Activated gamma-delta T cell treated with anti-CD3 and anti-CD28 coated beads, Interleukin-2, amount 50 U/mL, for 16 hours (primary cell): ENCODE measurements around the gene GNG12.

Experiments
- DNase-seq: peaks from one replicate; pipeline ENCODE4 v3.0.0-alpha.2; 2020; ENCODE audit warnings: low read depth

Gene GNG12

DNA sequence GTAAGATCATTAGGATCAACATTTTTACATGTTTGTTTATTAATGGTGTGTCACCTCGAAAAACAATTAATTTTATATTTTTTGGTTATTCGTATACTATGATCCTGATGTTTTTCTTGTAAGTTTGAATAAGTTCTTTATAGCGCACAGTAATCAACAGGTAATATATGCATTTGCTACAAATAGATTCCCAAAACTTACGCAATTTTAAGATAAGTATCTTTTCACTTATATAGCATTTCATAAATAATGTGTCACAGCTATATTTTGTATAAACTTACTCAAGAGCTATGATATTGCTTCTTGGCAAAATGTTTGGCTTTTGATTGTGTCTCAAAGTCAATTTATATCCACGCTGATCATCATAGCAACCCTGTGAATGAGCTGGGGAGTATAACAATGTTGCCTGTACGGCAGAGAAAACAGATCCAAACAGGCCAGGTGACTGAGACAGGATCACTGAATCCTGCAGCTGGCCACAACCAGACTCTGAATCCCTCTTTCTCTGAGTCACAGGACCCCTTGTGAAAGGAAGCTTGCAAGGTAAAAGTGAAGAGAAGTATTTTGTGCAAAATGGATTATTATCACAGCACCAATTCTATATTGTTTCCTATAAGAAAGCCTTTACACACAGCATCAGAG lies 48.6 kb downstream of the GNG12 start:
- DNase-seq: no peak

DNA sequence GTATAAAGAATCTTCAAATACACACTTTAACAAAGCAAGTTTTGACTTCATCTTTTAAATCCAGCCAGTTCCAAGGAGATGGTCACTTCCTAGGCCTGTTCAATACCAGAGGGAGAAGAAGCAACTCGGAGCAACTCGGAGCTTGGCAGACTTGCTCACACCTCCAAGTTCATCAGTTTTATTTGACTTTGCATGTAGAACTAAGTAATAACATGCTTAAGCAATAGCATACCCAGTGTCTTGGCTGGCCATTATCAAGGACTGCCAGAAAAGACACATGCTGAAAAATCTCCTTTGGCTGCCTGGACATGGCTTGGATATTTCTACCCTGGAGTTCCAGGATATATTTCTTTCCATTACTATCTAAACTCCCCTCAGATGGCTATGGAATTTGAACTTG lies 52.6 kb downstream of the GNG12 start:
- no peak for DNase-seq

DNA sequence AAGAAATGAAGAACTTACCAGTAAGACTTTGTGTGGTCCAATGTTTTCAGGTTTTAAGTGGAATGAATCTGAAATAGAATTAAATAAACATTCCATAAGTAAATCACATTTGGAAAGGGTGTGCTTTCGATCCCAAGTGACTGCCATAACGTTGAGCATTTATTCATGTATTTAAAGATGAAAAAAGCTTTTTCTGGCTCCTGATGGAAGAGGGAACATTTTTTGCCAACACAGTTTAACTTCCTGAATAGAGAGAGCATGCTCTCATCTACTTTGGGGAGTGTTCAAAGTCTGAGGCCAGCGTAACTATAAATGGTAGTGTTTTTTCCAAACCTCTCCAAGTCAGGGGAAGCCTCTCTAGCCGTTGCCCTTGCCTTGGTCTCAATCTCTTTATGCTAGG lies 55.8 kb downstream of the GNG12 start:
- DNase-seq: no peak

DNA sequence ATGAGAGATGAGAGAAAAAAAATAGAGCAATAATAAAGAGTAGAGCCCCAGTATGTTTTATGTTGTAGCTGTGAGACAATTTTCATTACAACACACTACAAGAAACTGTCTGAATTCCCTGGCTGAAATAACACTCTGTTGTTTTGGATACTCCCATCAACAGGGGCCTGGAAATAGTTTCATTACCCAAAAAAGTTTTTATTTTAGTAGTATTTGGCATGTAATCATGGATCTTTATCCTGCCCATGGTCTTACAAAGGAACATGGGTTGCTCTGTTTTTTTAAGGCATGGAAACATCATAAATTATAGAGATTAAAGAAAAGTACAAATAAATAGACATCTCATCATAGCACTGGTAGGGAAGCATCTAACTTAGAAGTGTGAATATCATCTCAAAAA lies 56.3 kb downstream of the GNG12 start:
- DNase-seq: no peak

DNA sequence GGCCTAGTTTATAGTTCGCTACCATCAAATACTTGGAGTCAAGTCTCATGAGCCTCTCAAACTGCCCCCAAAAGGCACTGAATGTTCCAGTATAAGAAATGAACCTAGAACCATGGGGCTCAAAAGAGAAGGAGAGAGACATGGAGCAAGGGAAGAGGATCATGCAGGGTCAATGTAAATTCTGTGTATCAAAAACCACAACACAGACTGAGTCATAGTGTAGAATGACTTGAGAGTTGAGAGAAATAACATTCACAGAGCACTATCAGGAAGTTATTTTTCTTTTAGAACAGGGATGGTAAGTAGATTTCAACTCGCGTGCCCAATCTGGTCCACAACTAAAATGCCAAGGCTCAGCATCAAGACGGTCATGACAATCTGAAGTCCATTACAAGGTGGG lies 59.8 kb downstream of the GNG12 start:
- DNase-seq: no peak

DNA sequence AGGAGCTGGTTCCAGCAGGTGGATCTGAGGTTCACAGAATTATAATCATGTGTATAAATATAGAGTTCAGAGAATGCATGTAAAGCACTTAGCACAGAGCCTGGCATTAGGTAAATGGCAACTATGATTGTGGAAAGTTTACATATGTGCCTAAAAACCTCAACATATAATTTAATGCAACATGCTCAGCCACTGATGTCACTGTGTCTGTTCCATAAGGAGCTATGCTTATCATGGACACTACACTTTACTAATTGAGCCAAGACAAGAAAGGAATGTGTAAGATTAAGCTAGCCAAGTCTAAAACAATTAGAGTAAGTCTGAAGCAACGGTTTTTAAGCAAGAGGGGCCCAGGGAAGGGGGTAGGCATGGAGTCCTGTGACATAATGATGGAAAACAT lies 61.5 kb downstream of the GNG12 start:
- no peak for DNase-seq

DNA sequence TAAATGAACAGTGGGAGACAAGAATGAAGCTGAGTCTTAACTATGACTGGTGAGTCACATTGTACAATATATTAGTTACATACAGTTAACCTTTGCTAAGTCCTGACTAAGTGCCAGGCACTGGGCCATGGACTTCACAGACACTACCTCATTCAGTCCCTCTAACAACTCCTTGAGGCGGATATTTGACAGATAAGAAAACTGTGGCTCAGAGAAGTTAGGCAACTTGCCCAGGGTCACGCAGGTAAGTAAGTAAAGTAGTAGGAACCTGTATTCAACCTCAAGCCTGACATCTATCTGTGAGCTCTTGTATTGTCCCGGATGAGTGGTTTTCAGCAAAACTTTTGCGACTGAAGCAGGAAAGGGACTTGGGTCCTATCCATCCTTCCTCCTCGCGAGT lies 62.1 kb downstream of the GNG12 start:
- DNase-seq: no peak

DNA sequence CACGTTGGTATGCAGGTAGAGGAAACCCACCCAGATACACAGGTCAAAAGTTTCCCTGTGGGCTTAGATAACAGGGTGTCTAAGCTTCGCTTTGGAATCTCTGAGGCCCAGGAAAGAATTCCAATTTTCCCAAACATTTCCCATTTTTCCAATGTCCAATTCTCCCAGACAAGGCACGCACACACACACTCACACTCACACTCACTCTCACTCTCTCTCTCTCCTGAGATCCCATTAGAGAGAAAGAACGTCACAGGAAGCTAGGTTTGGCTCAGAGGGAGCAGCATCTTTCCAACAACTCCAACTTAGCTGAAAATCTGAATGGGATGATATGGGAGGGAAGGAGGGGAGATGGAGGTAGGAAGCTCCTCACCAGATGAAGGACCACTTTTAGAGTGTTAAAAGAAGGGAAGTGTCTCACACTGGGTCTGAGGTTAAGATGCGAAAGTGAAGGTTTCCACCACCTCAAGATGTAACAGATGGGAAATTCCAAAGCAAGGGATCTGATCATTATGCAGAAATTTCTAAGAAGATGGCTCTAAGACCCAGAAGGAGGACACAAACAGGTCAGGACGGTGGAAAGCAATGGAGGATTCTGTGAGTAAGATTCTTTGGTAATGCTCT lies 63.5 kb downstream of the GNG12 start:
- DNase-seq: no peak

DNA sequence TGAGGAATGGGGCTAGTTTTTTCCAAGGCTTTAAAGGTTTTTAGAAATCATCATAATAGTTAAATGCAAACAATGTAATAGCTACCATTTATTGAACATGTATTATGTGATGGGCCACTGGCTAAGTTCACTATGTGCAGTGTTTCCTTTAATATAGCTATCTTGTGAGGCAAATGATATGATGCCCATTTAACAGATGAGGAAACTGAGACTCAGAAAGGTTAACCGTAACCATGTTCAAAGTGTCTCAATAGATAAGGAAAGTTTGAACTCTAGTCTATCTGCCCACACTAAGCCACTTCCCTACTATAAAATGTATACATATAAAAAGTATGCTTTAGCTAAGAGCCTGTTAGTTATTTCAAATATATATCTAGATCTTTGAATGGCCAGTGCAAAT lies 64.8 kb downstream of the GNG12 start:
- no peak for DNase-seq

DNA sequence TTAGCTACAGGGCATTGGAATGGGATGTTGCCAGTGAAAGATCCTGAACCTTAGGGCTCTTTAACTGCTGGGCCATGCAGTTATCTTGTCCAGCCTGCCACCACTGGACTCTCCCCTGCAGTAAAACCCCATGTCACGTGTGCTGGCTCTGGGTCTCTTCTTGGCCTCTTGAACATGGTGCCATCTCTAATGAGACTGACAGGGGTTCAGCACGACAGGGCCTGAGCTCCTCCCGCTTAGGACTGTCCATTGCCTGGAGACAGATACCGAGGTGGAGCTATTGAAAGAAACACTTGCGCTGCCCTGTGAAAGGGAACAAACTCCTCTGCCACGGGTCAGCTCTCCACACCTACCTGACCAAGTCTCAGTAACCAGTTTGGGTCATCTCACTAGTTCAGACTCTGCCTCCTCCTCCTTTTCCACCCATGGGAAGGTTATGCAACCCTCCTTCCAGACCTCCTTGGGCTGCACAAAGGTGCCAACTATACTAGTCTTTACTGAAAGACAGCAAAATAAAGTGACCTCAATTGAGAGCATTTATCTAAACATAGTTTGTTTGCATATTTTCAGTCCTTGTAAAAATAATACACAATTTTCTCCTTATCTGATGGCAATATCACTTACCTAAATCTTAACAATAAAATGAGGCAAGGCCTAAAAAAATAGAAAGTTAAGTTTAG lies 66.0 kb downstream of the GNG12 start:
- DNase-seq: no peak

DNA sequence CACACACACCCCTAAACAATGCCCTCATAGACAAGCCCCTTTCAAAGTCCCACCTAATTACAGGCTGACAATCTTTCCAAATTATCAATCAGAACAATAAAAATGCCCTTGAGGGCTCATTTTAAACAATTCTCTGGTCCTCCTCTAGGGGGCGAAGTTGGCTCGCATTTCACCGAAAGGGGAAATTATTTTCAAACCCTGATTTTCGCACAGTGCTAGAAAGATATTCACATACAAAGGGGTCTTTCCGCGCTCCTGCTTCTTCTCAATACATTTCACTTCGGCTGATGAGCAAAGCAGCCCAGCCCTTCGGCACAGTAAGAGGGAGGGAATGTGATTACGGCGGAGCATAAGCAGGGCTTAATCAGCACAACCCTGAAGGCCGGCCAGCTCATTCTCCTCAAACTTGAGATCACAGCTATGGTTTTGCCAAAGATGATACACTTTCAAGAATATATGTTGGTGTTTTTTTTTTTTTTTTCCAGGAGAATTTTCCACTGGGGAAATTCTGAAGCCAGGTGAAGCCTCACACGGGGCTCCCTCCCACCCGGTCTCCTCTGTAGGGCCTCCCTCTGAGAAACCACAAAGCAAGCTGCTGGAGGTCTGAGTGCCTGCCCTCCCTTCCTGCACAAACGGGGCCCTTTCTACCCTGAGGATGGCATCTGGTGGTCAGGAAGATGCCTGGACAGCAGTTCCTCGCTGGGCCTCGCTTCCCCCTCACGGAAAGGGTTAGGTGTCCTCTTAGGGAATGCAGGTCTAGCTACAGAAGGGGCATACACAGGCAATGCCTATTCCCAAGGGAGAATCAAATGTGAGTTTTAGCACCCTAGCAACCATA lies 66.9 kb downstream of the GNG12 start:
- peak; percentile 5 for DNase-seq

DNA sequence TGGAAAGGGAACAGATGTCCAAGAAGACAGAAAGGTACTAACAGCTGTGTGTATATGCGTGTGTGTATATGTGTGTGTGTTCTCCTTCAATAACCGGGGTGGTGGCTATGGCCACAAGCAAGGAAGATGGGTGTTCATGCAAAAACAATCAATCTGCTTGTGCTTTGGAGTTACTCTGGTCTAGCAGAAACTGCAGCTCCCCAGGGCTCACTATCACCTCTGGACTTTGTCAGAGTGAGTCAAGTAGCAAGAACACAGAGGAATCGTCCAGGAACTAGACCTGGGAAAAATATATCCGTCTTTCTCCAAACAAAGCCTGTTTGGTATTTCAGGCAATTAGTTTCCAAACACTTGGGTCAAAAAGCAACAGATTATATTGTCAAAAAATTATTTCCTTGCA lies 68.6 kb downstream of the GNG12 start:
- no peak for DNase-seq

DNA sequence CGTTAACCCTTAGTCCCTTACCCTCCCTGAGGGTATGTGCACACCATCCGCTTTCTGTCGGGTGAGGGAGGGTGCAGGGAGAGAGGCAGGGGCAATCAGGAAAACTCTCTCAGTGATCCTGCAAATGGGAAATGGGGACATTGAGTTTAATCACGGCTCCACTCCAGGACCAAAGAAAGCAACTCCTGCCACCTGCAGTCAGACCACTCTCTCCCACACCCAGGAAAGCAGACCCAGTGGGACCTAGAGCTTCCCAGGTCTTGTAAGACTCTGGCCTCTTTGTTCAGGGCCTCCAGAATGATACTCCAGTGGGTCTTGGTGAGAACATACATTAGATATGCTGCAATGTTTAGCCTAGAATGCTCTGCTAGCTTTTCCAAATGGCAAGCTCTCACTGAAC lies 71.5 kb downstream of the GNG12 start:
- no peak for DNase-seq

DNA sequence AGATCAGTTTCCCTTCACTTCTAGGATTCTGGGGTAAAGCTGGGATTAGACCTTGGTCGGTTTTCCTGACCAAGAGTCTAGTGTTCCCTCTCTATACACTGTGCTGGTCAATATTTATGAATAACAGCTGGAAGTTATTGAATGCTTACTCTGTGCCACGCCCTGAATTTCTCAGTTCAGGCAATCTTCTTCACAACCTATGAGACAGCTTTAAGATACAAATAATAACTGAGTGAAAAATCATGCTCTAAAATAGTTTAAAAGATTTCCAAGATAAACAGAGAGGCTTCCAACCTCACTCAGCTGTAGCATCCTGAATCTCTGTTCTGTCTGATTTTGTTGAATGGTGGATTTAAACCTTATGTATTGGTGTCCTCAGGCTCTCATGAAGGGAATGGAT lies 72.2 kb downstream of the GNG12 start:
- no peak for DNase-seq

DNA sequence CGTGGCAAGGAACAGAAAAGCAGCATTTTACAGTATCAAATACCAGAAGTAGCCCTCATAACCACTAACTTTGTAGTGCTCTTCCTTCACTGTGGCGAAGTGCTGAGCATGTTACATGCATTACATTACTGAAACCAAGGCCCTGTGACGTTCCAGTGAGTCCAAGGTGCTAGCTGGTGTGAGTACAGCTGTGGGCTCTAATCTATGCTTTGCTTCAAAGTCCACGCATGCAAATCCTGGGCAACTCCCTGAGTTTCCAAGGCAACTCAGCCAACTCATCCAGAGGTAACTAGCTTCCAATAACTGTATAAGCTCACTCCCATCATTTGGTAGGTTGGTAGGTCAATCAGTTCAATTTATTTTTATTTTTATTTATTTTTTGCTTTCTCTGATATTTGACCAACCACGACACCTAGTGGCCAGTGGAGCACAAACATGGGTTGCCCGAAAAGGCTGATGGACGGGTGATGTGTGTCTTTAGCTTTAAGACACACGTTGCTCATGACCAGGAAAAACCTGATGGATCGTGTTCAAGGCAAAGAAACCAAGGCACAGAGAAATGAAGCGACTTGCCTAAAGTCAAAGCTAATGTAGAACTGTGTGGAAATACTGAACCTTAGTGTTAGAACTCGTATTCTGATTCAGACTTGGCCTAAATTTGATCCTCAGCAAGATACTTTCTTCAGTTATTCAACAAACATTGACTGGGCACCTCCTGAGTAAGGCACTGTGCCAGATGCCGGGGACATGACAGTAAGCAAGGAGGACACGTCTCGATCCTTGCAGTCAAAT lies 73.0 kb downstream of the GNG12 start:
- peak; percentile 36 for DNase-seq

DNA sequence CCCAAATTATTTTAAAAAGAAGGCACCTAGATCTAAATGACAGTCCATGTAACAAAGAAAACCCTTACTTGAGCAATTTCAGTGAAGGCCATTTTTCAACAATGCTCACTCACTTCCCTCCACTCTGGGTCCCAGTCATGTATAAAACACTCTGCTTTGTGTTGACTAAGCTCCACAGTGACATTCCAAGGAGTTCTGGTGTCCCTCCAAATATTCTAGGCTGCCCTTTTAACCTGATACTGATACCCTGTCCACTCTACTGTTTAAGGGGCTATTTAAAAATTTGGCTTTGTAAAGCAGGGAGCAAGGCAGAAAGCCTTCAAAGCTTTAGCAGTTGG lies 73.6 kb downstream of the GNG12 start:
- DNase-seq: no peak

DNA sequence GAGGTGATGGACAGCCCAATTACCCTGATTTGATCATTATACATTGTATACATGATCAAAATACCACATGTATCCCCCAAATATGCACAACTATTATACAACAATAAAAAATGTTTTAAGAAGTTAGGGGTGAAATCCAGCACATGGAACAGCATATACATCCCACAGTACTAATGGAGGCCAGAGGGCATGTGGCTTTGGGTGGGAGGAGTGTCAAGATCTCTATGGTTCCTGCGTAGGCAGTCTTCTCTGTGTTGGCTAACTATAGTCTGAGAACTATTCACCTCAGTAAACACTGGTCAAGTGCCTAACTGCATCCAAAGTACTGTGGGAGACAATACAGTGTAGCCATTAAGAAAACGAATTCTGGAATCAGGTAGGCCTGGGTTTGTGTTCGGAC lies 74.2 kb downstream of the GNG12 start:
- no peak for DNase-seq

DNA sequence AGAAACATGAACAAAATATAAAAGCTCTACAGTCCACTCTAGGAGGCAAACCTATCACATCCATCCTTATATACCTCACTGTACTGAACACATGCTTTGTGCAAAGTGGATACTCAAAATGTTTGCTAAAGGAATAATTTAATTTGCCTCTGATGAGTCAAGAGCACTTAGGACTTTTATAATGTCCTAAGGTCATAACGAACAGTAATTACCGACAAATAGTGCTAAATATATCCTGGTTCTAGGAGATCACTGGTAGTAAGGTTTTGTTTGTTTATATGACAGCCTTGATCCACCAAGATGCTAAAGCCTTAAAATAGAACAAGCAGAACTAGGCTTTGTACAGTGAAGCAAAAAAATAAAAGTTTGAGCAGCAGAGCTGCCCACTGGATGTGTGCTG lies 77.6 kb downstream of the GNG12 start:
- DNase-seq: no peak

DNA sequence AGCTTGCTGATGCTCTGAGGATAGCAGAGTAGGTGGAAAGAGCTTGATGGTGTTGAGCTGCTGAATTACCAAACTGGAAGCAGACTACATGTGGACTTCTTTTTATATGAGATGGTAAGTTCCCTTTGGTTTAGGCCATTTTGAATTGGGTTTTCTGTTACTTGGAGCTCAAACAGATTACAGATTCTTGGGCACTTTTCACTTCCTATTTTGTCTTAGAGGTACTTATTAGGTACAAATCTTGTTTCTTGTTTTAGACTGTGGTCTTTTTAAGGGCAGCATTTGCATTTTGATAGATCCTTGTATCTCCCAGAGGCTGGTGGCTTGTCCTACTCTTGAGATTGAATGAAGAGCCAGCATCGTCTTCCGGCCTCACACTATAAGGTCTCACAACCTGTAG lies 78.1 kb downstream of the GNG12 start:
- no peak for DNase-seq

DNA sequence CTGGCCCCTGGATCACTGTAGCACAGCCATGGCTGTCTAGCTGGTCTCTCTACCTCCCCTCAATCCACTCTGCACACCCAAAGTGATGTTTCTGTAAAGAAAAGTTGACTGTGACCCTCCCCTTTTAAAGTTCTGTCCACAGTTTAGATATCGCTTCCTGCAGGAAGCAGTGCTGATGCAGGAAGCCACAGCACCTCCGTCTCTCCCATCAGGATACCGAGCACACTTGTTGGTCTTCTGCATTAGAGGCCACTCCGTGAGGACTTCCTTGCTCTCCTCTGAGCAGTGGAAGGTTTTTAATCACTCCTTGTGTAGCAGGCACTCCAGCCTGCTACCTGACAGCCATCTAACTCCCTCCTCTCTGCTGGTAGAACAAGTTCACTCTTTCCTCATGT lies 78.7 kb downstream of the GNG12 start:
- DNase-seq: no peak

DNA sequence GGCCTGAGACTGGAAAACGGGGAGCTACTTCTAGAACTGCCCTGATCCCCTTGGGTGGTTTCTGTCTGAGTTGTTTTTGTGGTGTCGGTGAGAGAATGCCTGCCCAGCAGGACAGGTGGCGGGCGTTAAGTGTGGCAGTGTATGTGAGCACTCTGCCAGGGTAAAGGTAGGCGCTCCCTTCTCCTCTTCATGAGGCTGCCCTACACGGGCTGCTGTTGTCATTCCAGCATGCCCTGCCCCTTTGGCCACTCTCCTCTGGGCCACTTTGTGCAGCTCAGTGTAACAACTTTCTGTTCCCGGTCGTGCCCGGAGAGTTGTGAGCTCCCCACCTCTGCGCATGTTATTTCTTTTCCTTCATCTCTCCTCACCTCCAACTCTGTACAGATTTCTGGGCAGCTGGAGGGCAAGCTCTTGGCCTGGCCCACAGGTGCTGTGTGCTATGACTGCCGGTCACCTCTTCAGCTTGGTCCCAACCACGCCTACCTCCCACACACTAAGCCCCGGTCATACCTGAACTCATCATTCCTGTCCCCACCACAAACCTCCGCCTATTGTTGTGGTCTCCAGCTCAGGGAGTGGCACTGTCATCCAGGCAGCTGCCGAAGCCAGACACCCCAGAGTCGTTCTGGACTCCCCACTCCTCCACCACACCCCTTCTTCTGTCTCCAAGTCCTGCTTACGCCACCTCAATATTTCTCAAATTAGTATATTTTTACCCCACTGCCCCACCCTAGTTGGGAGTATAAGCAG lies 79.3 kb downstream of the GNG12 start:
- no peak for DNase-seq

DNA sequence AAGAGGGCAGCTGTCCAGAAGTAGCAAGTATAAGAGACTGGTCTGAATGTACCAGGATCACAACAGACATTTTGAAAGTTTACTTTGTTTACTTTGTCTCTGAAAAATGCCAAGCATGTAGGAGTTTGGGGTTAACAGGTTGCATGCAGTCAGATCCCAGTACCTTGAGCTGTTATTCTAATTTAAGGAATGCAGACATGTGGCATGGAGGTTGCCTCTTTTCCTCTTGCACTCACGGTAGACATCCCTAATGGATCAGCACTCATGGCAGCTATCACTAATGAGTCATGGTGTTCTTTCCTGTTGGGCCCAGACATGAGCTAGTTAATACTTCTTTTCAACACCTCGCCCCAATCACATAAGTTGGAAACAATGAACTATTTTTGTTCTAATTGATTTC lies 81.0 kb downstream of the GNG12 start:
- no peak for DNase-seq
